Activated CD4-positive, alpha-beta T cell treated with anti-CD3 and anti-CD28 coated beads for 36 hours (primary cell): ENCODE data around the gene UBFD1. TPM values are rescaled to one million over a fixed set of nuclear protein-coding genes. Genes with fewer than 3 reads are reported as not detected.
"Not testable (repeated sequence)": the region's sequence is repeated elsewhere in the genome, so short reads cannot be mapped to it uniquely, and the experiment has no call there.

ENCODE experiments used
- ATAC-seq: fragments of 200-7000 bp; cut with Tn5 transposase; one replicate; pipeline ENCODE4 v1.10.0; 2021; ENCODE audit warnings: mild to moderate bottlenecking, moderate library complexity
- CTCF ChIA-PET: fragments of 350-600 bp; sonication (Branson Sonifier 250); formaldehyde crosslinking; loops from one replicate; lab custom pipeline; 2021; ENCODE audit warnings: antibody characterized with exemption; lab: Charles Lee
- POLR2A ChIA-PET: fragments of 350-600 bp; sonication (Branson Sonifier 250); formaldehyde crosslinking; loops from one replicate; lab custom pipeline; 2021; ENCODE audit warnings: antibody characterized with exemption, inconsistent platforms; lab: Charles Lee
- DNase-seq: peaks from one replicate; pipeline ENCODE4 v3.0.0-alpha.2; 2020
- H3K27ac Mint-ChIP-seq: one replicate; pipeline ENCODE4 v1.8.0; 2021; ENCODE audit warnings: mixed read lengths
- H3K27me3 Mint-ChIP-seq: one replicate; pipeline ENCODE4 v1.8.0; 2021; ENCODE audit warnings: mixed read lengths
- H3K36me3 Mint-ChIP-seq: one replicate; pipeline ENCODE4 v1.8.0; 2021; ENCODE audit warnings: low read depth, mixed read lengths
- H3K4me1 Mint-ChIP-seq: one replicate; pipeline ENCODE4 v1.8.0; 2021; ENCODE audit warnings: mixed read lengths
- H3K4me3 Mint-ChIP-seq: one replicate; pipeline ENCODE4 v1.8.0; 2021; ENCODE audit warnings: mild to moderate bottlenecking, moderate library complexity, mixed read lengths
- H3K9me3 Mint-ChIP-seq: one replicate; pipeline ENCODE4 v1.8.0; 2021; ENCODE audit warnings: low read depth, mixed read lengths
- intact Hi-C, 2 experiments: fragments of 100-400 bp; cut with DNase I in 1 of 2; cut with micrococcal nuclease in 1 of 2; formaldehyde crosslinking; loops; one replicate each; pipeline versions ENCODE4 v1.14.2 to v1.15.1; 2022 to 2024; cut with DNase I, micrococcal nuclease
- total RNA-seq, 2 experiments: library from RNA; stranded (reverse); gene quantifications; one replicate each; pipeline ENCODE4 v1.2.3, GENCODE V29; 2021

The UBFD1 gene
- total RNA-seq, 2 experiments from 2014 or later = 56.8 to 57.2 TPM

GRCh38 chr16:23572394-23572793 is 14.9 kb downstream of the UBFD1 start:
- intact Hi-C loops = no loop called here
- Mint-ChIP-seq H3K9me3 (no peaks in the 10 kb centered on the region), H3K4me1 (no peaks in the 10 kb centered on the region), H3K27me3 (no peaks in the 10 kb centered on the region), H3K4me3 (no peak overlapping the region), H3K27ac (no peak overlapping the region), H3K36me3 (peaks cover 25% of the 10 kb centered on the region)
- CTCF ChIA-PET = interaction anchor here (0.6 kb wide), 1 partner anchor 767 kb away, joined by 3 read pairs; no protein-coding TSS in a partner anchor
- DNase-seq = no peak
- ATAC-seq = no peak
- POLR2A ChIA-PET = no interaction called here

GRCh38 chr16:23573817-23574216 is 16.3 kb downstream of the UBFD1 start:
- Mint-ChIP-seq H3K4me1 (no peaks in the 10 kb centered on the region), H3K9me3 (no peaks in the 10 kb centered on the region), H3K4me3 (no peak overlapping the region), H3K27me3 (no peaks in the 10 kb centered on the region), H3K36me3 (peaks cover 21% of the 10 kb centered on the region), H3K27ac (no peak overlapping the region)
- intact Hi-C loops = no loop called here
- ChIA-PET CTCF (no interaction called here), POLR2A (no interaction called here)
- no peak for DNase-seq
- no peak for ATAC-seq

- CTCF ChIA-PET = interaction anchor here (1.0 to 1.7 kb wide), 2 partner anchors 12 to 21 kb away, joined by 3 to 6 read pairs; no protein-coding TSS in a partner anchor
- H3K27me3 Mint-ChIP-seq = no peaks in the 10 kb centered on the region
- H3K9me3 Mint-ChIP-seq = no peaks in the 10 kb centered on the region
- H3K36me3 Mint-ChIP-seq = peaks cover 28% of the 10 kb centered on the region
- H3K4me1 Mint-ChIP-seq = no peaks in the 10 kb centered on the region
- H3K4me3 Mint-ChIP-seq = no peak overlapping the region
- intact Hi-C loops = no loop called here
- POLR2A ChIA-PET = interaction anchor here (0.7 to 0.8 kb wide), 2 partner anchors 16 to 18 kb away, joined by 3 read pairs; partner anchors contain the start of genes EARS2 and UBFD1
- DNase-seq (no peak), ATAC-seq (no peak)
- no peak overlapping the region for H3K27ac Mint-ChIP-seq
These were observed 18.3 kb downstream of the UBFD1 start for GRCh38 chr16:23575834-23576233.

GRCh38 chr16:23577493-23577892 is 20.0 kb downstream of the UBFD1 start:
- H3K4me1 Mint-ChIP-seq = no peaks in the 10 kb centered on the region
- POLR2A ChIA-PET = no interaction called here
- no peak for DNase-seq

GRCh38 chr16:23578101-23578830 is 20.7 kb downstream of the UBFD1 start:
- ATAC-seq (no peak), DNase-seq (no peak)
- no peaks in the 10 kb centered on the region for H3K9me3 Mint-ChIP-seq
- no peaks in the 10 kb centered on the region for H3K27me3 Mint-ChIP-seq
- intact Hi-C loops = no loop called here
- ChIA-PET POLR2A (no interaction called here), CTCF (no interaction called here)
- peaks cover 21% of the 10 kb centered on the region for H3K36me3 Mint-ChIP-seq
- H3K4me1 Mint-ChIP-seq = no peaks in the 10 kb centered on the region
- no peak overlapping the region for H3K27ac Mint-ChIP-seq
- no peak overlapping the region for H3K4me3 Mint-ChIP-seq

More at GRCh38 chr16:23577493-23577892, 20.0 kb downstream of the UBFD1 start:
- Mint-ChIP-seq H3K27me3 (no peaks in the 10 kb centered on the region), H3K4me3 (no peak overlapping the region), H3K9me3 (no peaks in the 10 kb centered on the region), H3K36me3 (peaks cover 22% of the 10 kb centered on the region), H3K27ac (peak overlapping the region; percentile 13)
- CTCF ChIA-PET = interaction anchor here (0.5 kb wide), 1 partner anchor 144 kb away, joined by 3 read pairs; no protein-coding TSS in a partner anchor
- no peak for ATAC-seq
- intact Hi-C loops = no loop called here

GRCh38 chr16:23579371-23579770 is 21.8 kb downstream of the UBFD1 start:
- H3K27ac Mint-ChIP-seq = no peak overlapping the region
- intact Hi-C loops = no loop called here
- POLR2A ChIA-PET = no interaction called here
- H3K4me1 Mint-ChIP-seq = no peaks in the 10 kb centered on the region
- no peak for DNase-seq
- H3K27me3 Mint-ChIP-seq = no peaks in the 10 kb centered on the region
- H3K9me3 Mint-ChIP-seq = no peaks in the 10 kb centered on the region
- H3K36me3 Mint-ChIP-seq = peaks cover 22% of the 10 kb centered on the region
- ATAC-seq = no peak
- CTCF ChIA-PET = no interaction called here
- no peak overlapping the region for H3K4me3 Mint-ChIP-seq

- ChIA-PET POLR2A (no interaction called here), CTCF (no interaction called here)
- no peak for ATAC-seq
- H3K27ac Mint-ChIP-seq = no peak overlapping the region
- no peaks in the 10 kb centered on the region for H3K9me3 Mint-ChIP-seq
- H3K4me1 Mint-ChIP-seq = no peaks in the 10 kb centered on the region
- H3K4me3 Mint-ChIP-seq = no peak overlapping the region
- H3K27me3 Mint-ChIP-seq = no peaks in the 10 kb centered on the region
- intact Hi-C loops = no loop called here
- no peak for DNase-seq
- H3K36me3 Mint-ChIP-seq = peaks cover 26% of the 10 kb centered on the region
These were observed 22.9 kb downstream of the UBFD1 start for GRCh38 chr16:23580391-23580790.

- intact Hi-C loops = no loop called here
- CTCF ChIA-PET = no interaction called here
- Mint-ChIP-seq H3K4me3 (no peak overlapping the region), H3K27me3 (no peaks in the 10 kb centered on the region), H3K36me3 (peaks cover 33% of the 10 kb centered on the region), H3K9me3 (no peaks in the 10 kb centered on the region), H3K4me1 (no peaks in the 10 kb centered on the region), H3K27ac (no peak overlapping the region)
- POLR2A ChIA-PET = no interaction called here
- DNase-seq (no peak), ATAC-seq (no peak)
These were observed 24.2 kb downstream of the UBFD1 start for GRCh38 chr16:23581764-23582163.

GRCh38 chr16:23583271-23583670 is 25.7 kb downstream of the UBFD1 start:
- H3K4me3 Mint-ChIP-seq, intact Hi-C loops, POLR2A ChIA-PET, ATAC-seq, H3K27ac Mint-ChIP-seq, DNase-seq, CTCF ChIA-PET, H3K4me1 Mint-ChIP-seq, H3K9me3 Mint-ChIP-seq, H3K27me3 Mint-ChIP-seq: not testable (repeated sequence)
- peaks cover 41% of the 10 kb centered on the region for H3K36me3 Mint-ChIP-seq

- no peak overlapping the region for H3K4me3 Mint-ChIP-seq
- CTCF ChIA-PET = interaction anchor here (0.5 to 0.7 kb wide), 2 partner anchors 151 to 350 kb away, joined by 3 read pairs; no protein-coding TSS in a partner anchor
These were observed 26.9 kb downstream of the UBFD1 start for GRCh38 chr16:23584186-23585076.

GRCh38 chr16:23587726-23588125 is 30.2 kb downstream of the UBFD1 start:
- no peak for DNase-seq
- peaks cover 9% of the 10 kb centered on the region for H3K4me1 Mint-ChIP-seq
- H3K9me3 Mint-ChIP-seq = no peaks in the 10 kb centered on the region
- CTCF ChIA-PET = interaction anchor here (1.0 kb wide), 1 partner anchor 12 kb away, joined by 3 read pairs; no protein-coding TSS in a partner anchor
- POLR2A ChIA-PET = no interaction called here
- peaks cover 51% of the 10 kb centered on the region for H3K36me3 Mint-ChIP-seq
- no peak for ATAC-seq
- no peak overlapping the region for H3K27ac Mint-ChIP-seq
- no peak overlapping the region for H3K4me3 Mint-ChIP-seq
- no peaks in the 10 kb centered on the region for H3K27me3 Mint-ChIP-seq
- intact Hi-C loops = no loop called here

More at GRCh38 chr16:23584186-23585076, 26.9 kb downstream of the UBFD1 start:
- H3K9me3 Mint-ChIP-seq = no peaks in the 10 kb centered on the region
- no peak overlapping the region for H3K27ac Mint-ChIP-seq
- peaks cover 42% of the 10 kb centered on the region for H3K36me3 Mint-ChIP-seq
- POLR2A ChIA-PET = no interaction called here
- H3K27me3 Mint-ChIP-seq = no peaks in the 10 kb centered on the region
- intact Hi-C loops = no loop called here
- ATAC-seq (no peak), DNase-seq (no peak)
- no peaks in the 10 kb centered on the region for H3K4me1 Mint-ChIP-seq
